Activated CD4-positive, alpha-beta T cell treated with anti-CD3 and anti-CD28 coated beads for 24 hours (primary cell): ENCODE measurements around the gene BAIAP3.

Source experiments
- DNase-seq, 2 donors: peaks; one replicate each; pipeline ENCODE4 v3.0.0-alpha.2; 2020; ENCODE audit warnings: low read depth in 2 of 2

BAIAP3 gene

GRCh38 chr16:1392826-1393225 is 59.4 kb downstream of the BAIAP3 start:
- no peak for DNase-seq

GRCh38 chr16:1393613-1394176 is 60.2 kb downstream of the BAIAP3 start:
- DNase-seq, result no peak

DNA sequence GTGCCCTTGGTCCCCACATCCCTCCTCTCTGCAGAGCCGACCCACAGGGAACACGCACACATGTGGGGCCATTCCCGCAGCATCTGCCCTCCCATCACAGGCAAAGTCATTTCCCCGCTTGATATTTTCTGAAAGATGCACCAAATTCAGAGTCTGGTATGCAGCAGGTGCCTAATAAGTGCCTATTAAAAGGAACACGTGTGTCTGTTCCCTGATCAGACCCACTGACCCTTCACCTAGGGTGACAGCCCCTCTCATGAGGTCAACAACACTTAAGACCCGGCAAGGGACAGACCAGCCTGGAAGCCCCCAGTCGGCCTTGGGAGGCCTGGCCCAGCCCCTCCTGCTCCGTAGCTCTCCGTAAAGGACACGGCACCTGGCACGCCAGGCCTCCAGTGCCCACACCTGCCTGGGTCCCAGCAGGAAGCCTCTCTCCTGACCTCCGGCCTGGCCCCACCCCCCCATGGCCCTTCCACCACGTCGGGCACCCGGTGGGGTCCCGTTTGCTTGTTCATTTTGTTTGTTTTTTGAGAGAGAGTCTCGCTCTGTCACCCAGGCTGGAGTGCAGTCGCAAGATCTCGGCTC is 61.0 kb downstream of the BAIAP3 start:
- DNase-seq, result no peak

GRCh38 chr16:1395444-1396031 is 62.1 kb downstream of the BAIAP3 start:
- DNase-seq, result no peak

DNA sequence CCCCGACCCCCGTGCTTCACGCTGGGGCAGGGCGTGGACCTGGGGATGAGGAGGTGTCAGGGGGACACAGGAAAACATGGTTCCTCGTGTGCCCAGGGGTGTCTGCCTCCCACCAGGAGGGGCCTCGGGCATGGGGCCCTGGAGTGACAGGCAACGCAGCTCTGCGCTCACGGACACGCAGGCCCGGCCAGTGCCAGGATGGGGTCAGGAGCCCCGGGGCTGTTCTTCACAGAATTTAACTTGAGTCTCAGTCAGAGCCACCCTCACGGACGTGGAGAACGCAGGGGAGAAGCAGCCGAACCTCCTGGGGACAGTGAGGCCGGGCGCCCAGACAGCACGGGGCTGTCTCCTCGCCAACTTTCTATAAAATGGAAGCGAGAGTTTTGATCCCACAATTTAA is 64.3 kb downstream of the BAIAP3 start:
- no peak for DNase-seq

- no peak for DNase-seq
Measured at GRCh38 chr16:1398351-1398750, 64.9 kb downstream of the BAIAP3 start.
